Breast epithelium (tissue), 4 donors: ENCODE measurements around the gene DNAJC8. TPM values are rescaled to one million over a fixed set of nuclear protein-coding genes. Genes with fewer than 3 reads are reported as not detected.
A peak's percentile ranks its signal among the peaks of the same experiment; 100 is the strongest.

Source experiments
- DNase-seq, 2 donors: peaks; one replicate each; pipeline ENCODE4 v3.0.0-alpha.2; 2019; ENCODE audit warnings: low spot score in 2 of 2
- H3K27ac ChIP-seq, 2 donors: fragments of 200-600 bp; sonication (generic) in 1 of 2; one replicate each; pipeline ENCODE4 v1.5.1; 2016 to 2019; ENCODE audit warnings: mild to moderate bottlenecking in 1 of 2
- H3K27me3 ChIP-seq, 2 donors: fragments of 200-600 bp; sonication (generic) in 1 of 2; one replicate each; pipeline versions ENCODE4 v1.5.1 to v1.6.0; 2017 to 2019; ENCODE audit warnings: control low read depth in 1 of 2, mild to moderate bottlenecking in 1 of 2
- H3K36me3 ChIP-seq: fragments of 200-600 bp; one replicate; pipeline ENCODE4 v1.5.1; 2019
- H3K4me1 ChIP-seq, 2 donors: fragments of 200-600 bp; sonication (generic); one replicate each; pipeline ENCODE4 v1.5.1; 2016 to 2019; ENCODE audit warnings: control low read depth in 1 of 2
- H3K4me3 ChIP-seq, 3 donors: fragments of 200-600 bp; sonication (generic); 1 replicate in 2 of 3; 2 replicates in 1 of 3; pipeline ENCODE4 v1.5.1; 2016 to 2019; ENCODE audit warnings: mild to moderate bottlenecking in 3 of 3, moderate library complexity in 2 of 3
- H3K9me3 ChIP-seq, 2 donors: fragments of 200-600 bp; sonication (generic) in 1 of 2; one replicate each; pipeline ENCODE4 v1.5.1; 2016 to 2019; ENCODE audit warnings: control low read depth in 1 of 2
- POLR2A ChIP-seq: fragments of 450-650 bp; IDR thresholded peaks from one replicate; pipeline ENCODE4 v1.6.1; 2016; ENCODE audit warnings: antibody characterized with exemption, mild to moderate bottlenecking, moderate library complexity
- POLR2AphosphoS5 ChIP-seq, 3 donors: sonication (generic); formaldehyde crosslinking; IDR thresholded peaks; one replicate each; pipeline ENCODE4 v1.6.1; 2017; ENCODE audit warnings: antibody characterized with exemption in 3 of 3
- intact Hi-C: fragments of 100-400 bp; cut with DNase I; formaldehyde crosslinking; loops from one replicate; pipeline ENCODE4 v1.15.1; 2023; ENCODE audit warnings: low total_unique reads
- total RNA-seq, 3 donors: library from RNA; depleted of rRNA; stranded (reverse); fragments of >200 nt; gene quantifications; one replicate each; pipeline ENCODE4 v1.1.0, GENCODE V29; 2016
- TF ChIP-seq, protein P1 (sequence below), 3 donors: fragments of 450-650 bp; IDR thresholded peaks; one replicate each; pipeline ENCODE4 v1.5.1; 2016 to 2017; ENCODE audit warnings: antibody characterized with exemption in 3 of 3, mild to moderate bottlenecking in 3 of 3, moderate library complexity in 3 of 3

DNAJC8 gene, protein sequence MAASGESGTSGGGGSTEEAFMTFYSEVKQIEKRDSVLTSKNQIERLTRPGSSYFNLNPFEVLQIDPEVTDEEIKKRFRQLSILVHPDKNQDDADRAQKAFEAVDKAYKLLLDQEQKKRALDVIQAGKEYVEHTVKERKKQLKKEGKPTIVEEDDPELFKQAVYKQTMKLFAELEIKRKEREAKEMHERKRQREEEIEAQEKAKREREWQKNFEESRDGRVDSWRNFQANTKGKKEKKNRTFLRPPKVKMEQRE
- total RNA-seq = 10 to 100 TPM; 67.8 to 76.4 (median 75.4) TPM

DNA sequence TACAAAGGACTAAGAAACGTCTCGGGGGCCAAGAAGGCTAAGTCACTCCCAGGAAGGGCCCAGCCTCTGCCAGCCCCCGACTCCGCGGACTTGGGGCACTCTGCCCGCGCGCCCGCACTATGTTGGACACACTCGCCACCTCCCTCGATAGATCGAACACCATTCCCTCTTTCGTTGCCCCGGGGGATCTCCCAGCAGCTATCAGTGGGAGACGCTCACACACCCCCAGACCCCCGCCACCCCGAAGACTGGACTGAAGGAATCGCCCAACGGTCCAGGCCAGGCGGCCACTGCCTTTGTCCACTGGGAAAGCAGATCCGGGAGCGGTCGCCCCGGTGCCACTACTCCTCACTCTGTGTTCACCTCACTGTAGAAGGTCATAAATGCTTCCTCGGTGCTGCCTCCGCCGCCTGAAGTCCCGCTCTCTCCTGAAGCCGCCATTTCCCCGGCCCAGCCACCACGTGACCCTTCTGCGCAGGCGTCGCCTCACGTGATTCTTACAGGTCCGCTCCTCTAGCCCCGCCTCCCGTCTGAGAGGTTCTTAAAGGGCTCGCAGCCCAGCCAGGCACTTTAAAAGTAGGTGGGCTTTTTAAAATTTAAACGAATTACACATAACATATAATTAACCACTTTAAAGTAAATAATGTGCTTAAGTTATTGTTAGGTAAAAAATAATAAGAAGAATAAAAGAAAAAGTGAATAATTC, at the start of gene DNAJC8:
Gene DNAJC8, minus strand, starts transcription at position 472 of the 706 bp plus-strand sequence. Its CDS starts 31 bp downstream, at position 441.
- Histone ChIP-seq H3K36me3 (no peaks in the 10 kb centered on the region), H3K4me1 (peaks cover 0 to 5% of the 10 kb centered on the region in 2 donors), H3K27ac (peak within 1 kb of the TSS; percentile 79 to 94), H3K9me3 (no peaks in the 10 kb centered on the region), H3K27me3 (no peaks in the 10 kb centered on the region), H3K4me3 (peak within 1 kb of the TSS; percentile 76 to 96 (median 79))
- peak; percentile 95 to 97 for DNase-seq
- peak; percentile 79 for TF ChIP-seq POLR2A
- TF ChIP-seq, protein P1, sequence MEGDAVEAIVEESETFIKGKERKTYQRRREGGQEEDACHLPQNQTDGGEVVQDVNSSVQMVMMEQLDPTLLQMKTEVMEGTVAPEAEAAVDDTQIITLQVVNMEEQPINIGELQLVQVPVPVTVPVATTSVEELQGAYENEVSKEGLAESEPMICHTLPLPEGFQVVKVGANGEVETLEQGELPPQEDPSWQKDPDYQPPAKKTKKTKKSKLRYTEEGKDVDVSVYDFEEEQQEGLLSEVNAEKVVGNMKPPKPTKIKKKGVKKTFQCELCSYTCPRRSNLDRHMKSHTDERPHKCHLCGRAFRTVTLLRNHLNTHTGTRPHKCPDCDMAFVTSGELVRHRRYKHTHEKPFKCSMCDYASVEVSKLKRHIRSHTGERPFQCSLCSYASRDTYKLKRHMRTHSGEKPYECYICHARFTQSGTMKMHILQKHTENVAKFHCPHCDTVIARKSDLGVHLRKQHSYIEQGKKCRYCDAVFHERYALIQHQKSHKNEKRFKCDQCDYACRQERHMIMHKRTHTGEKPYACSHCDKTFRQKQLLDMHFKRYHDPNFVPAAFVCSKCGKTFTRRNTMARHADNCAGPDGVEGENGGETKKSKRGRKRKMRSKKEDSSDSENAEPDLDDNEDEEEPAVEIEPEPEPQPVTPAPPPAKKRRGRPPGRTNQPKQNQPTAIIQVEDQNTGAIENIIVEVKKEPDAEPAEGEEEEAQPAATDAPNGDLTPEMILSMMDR (IDR thresholded peaks at IDR 0.05) = no peak
- TF ChIP-seq POLR2AphosphoS5 (IDR thresholded peaks at IDR 0.05) = peak; percentile 82 to 98 (median 93)
- intact Hi-C loops = no loop called here

DNA sequence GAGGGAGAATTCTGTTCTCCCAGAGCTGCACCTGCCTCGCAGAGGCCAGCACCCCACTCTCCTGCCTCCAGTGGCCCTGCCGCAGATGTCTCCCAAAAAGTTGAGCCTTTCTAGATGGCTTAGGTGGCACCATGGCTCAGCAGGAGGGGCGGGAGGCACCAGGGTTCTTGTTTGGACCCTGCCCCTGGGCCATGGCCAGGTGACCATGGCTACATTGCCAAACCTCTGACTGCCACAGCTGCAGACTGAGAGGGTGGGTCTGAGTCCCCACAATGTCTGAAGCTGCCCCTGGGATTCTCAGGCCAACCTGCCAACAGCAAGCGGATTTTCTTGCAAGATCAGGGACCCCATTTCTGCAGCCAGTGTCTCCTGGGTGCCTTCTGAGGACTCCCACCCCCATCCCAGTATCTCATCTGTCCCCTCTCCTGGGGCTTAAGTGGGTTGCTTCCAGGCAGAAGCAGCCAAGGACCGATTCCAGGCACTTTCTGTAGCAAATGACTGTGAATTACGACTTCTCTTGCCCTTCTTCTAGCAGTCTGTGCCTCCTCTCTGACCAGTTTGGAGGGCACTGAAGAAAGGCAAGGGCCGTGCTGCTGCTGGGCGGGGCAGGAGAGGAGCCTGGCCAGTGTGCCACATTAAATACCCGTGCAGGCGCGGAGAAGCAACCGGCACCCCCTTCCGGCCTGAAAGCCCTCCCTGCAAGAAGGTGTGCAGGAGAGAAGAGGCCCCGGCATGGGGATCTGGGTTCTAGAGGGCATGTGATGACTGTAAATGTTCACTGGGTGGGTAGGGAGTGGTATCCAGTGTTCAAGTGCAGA, 49.0 kb upstream of the DNAJC8 start:
- H3K4me3 ChIP-seq = no peak overlapping the region
- peak overlapping the region in 1 of 2 donors; percentile 36 for H3K27ac ChIP-seq
- H3K4me1 ChIP-seq = no peaks in the 10 kb centered on the region
- H3K36me3 ChIP-seq = peaks cover 5% of the 10 kb centered on the region
- intact Hi-C loops = no loop called here
- no peak for DNase-seq
- TF ChIP-seq POLR2A (no peak), POLR2AphosphoS5 (IDR thresholded peaks at IDR 0.05) (no peak)
- TF ChIP-seq, protein P1 (IDR thresholded peaks at IDR 0.05) = no peak
- H3K9me3 ChIP-seq = no peaks in the 10 kb centered on the region
- no peaks in the 10 kb centered on the region for H3K27me3 ChIP-seq

DNA sequence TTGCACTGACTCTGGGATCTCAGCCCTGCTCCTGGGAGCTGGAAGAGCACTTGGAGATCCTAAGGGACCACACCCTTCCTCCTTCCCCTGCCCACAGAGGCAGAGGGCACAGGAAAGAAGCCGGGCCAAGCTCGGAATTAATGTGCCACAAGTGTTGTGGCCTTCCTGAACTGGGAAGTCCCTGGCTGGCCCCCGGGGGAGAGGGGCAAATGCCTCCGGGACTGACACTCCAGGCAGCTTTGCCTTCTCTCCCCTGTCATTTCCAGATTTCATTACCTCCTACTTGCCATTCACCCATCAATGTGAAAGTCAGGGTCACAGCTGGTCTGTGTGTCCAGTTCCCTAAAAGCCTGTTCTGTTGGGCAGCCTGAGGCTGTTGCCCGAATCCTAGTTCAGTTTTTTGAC, 48.1 kb upstream of the DNAJC8 start:
- Histone ChIP-seq H3K4me3 (no peak overlapping the region), H3K36me3 (peaks cover 5% of the 10 kb centered on the region), H3K9me3 (no peaks in the 10 kb centered on the region), H3K27ac (peak overlapping the region in 1 of 2 donors; percentile 75), H3K4me1 (no peaks in the 10 kb centered on the region), H3K27me3 (no peaks in the 10 kb centered on the region)
- no peak for DNase-seq
- TF ChIP-seq POLR2A = no peak
- no peak for TF ChIP-seq POLR2AphosphoS5 (IDR thresholded peaks at IDR 0.05)
- TF ChIP-seq, protein P1 (IDR thresholded peaks at IDR 0.05) = no peak
- intact Hi-C loops = no loop called here

DNA sequence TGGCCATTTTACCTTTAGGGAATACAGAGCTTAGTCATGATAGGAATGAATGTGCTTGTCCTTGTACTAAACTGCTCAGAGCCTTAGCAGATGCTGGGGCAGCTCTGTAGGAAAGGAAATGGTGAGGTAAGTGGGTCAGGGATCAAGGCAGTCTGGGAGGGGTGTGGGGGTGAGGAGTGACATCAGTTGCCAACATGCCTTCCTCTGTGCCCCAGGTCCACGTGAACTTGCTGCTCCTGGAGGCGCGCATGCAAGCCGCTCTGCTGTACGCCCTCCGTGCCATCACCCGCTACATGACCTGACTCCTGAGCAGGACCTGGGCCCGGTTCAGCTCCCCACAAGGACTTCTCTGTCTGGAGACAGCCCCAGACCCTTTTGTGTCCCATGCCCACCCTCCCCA, 47.7 kb upstream of the DNAJC8 start:
- DNase-seq = no peak
- Histone ChIP-seq H3K9me3 (no peaks in the 10 kb centered on the region), H3K27me3 (no peaks in the 10 kb centered on the region), H3K36me3 (peaks cover 5% of the 10 kb centered on the region), H3K4me3 (no peak overlapping the region), H3K27ac (peak overlapping the region in 1 of 2 donors; percentile 75), H3K4me1 (no peaks in the 10 kb centered on the region)
- no peak for TF ChIP-seq POLR2A
- TF ChIP-seq POLR2AphosphoS5 (IDR thresholded peaks at IDR 0.05) = no peak
- TF ChIP-seq, protein P1 (IDR thresholded peaks at IDR 0.05) = no peak
- intact Hi-C loops = no loop called here
